SJCRH30 (cell line): ENCODE measurements around the gene POFUT1. TPM values are rescaled to one million over a fixed set of nuclear protein-coding genes. Genes with fewer than 3 reads are reported as not detected.
"Not testable (repeated sequence)": the region's sequence is repeated elsewhere in the genome, so short reads cannot be mapped to it uniquely, and the experiment has no call there.

Experiments used
- DNase-seq, 2 experiments: peaks; one replicate each; pipeline ENCODE4 v3.0.0-alpha.2; 2015 to 2020
- H3K27ac ChIP-seq: fragments of 250-450 bp; sonication (Bioruptor Pico); 2 replicates; pipeline ENCODE4 v1.5.1; 2020; ENCODE audit warnings: mild to moderate bottlenecking, moderate library complexity
- H3K27me3 ChIP-seq: fragments of 250-450 bp; sonication (Bioruptor Pico); 2 replicates; pipeline ENCODE4 v1.5.1; 2020; ENCODE audit warnings: mild to moderate bottlenecking, moderate library complexity
- H3K36me3 ChIP-seq: fragments of 250-450 bp; sonication (Bioruptor Pico); 2 replicates; pipeline ENCODE4 v1.5.1; 2020; ENCODE audit warnings: mild to moderate bottlenecking, moderate library complexity
- H3K4me1 ChIP-seq: fragments of 250-450 bp; sonication (Bioruptor Pico); 2 replicates; pipeline ENCODE4 v1.5.1; 2020; ENCODE audit warnings: mild to moderate bottlenecking, moderate library complexity
- H3K4me3 ChIP-seq: fragments of 250-450 bp; sonication (Bioruptor Pico); 2 replicates; pipeline ENCODE4 v1.5.1; 2020; ENCODE audit warnings: mild to moderate bottlenecking, moderate library complexity
- H3K9me3 ChIP-seq: fragments of 250-450 bp; sonication (Bioruptor Pico); replicated peaks from 2 replicates; pipeline ENCODE4 v1.5.1; 2020; ENCODE audit warnings: mild to moderate bottlenecking, moderate library complexity
- total RNA-seq: library from RNA; depleted of rRNA; stranded (reverse); fragments of >200 nt; shearing (Covaris generic); gene quantifications from 2 replicates; pipeline ENCODE4 v1.2.3, GENCODE V29; 2014; rRNA removed

POFUT1 gene
- 63.0 and 66.6 TPM in 2 replicates for total RNA-seq

DNA sequence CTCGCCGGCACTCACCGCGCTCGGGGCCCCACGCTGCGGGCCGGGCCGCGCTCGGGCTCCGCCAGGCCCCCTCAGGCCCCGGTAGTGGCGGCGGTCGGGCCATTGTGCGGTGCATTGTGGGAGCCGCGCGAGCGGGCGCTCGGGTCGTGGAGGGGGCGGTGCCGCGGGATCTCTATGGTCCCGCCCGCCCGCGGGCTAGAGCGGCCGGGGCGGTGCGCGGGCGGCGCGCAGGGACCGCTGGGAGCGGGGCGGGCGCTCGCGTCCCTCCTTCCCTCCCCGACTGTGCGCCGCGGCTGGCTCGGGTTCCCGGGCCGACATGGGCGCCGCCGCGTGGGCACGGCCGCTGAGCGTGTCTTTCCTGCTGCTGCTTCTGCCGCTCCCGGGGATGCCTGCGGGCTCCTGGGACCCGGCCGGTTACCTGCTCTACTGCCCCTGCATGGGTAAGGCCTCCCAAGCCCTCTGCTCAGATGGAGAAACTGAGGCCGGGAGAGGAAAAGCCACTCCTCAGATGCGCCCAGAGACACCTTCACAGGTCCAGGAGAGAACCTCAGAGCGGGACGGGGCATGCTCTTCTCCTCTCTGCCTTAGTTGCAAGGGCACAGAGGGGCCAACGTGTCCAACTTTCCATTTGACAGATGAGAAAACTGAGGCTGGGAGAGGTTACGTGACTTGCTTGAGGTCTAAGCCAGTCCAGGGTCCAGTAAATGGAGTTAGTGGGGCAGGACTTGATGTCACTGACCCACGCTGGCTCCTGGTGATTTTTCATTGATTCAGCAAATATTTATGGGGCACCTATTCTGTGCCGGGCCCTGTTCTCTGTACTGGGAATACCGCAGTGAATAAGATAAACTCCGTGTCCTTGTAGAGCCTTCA lies at the start of gene POFUT1, which contains the start of gene PLAGL2:
POFUT1 (plus strand) TSS at position 255 of the 873 bp plus-strand sequence; CDS start at position 317, 62 bp downstream.
PLAGL2 (minus strand) TSS at position 118 of the 873 bp plus-strand sequence. CDS start 5,565 bp downstream, outside the sequence.
- Histone ChIP-seq H3K9me3 (no peaks in the 10 kb centered on the region), H3K36me3 (peaks cover 22% of the 10 kb centered on the region; the same call in 1 of the 2 replicates), H3K27me3 (no peaks in the 10 kb centered on the region), H3K27ac (peak within 1 kb of the TSS; percentile 66), H3K4me3 (peak within 1 kb of the TSS; percentile 95), H3K4me1 (peaks cover 29% of the 10 kb centered on the region)
- DNase-seq: peak; percentile 90 to 94

DNA sequence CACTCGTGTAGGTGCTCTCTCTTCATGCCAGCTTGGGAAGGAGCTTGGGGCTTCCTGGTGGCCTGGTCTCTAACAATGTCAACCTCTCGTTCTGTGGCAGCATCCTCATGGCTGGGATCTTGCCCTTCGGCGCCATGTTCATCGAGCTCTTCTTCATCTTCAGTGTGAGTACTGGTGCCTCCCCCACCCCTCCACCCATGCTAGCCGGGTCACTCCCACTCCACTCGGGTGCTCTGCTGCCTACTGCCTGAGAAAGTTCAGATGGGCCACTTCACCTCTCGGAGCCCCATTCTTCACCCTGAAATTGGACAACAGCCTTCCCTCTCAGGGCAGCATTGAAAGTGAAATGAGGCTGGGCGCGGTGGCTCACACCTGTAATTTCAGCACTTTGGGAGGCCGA lies 49.3 kb upstream of the POFUT1 start:
- Histone ChIP-seq H3K9me3 (no peaks in the 10 kb centered on the region), H3K27me3 (no peaks in the 10 kb centered on the region), H3K4me3 (no peak overlapping the region), H3K4me1 (peaks cover 6% of the 10 kb centered on the region; the same call in 1 of the 2 replicates), H3K36me3 (peaks cover 48% of the 10 kb centered on the region), H3K27ac (no peak overlapping the region)
- DNase-seq: no peak

DNA sequence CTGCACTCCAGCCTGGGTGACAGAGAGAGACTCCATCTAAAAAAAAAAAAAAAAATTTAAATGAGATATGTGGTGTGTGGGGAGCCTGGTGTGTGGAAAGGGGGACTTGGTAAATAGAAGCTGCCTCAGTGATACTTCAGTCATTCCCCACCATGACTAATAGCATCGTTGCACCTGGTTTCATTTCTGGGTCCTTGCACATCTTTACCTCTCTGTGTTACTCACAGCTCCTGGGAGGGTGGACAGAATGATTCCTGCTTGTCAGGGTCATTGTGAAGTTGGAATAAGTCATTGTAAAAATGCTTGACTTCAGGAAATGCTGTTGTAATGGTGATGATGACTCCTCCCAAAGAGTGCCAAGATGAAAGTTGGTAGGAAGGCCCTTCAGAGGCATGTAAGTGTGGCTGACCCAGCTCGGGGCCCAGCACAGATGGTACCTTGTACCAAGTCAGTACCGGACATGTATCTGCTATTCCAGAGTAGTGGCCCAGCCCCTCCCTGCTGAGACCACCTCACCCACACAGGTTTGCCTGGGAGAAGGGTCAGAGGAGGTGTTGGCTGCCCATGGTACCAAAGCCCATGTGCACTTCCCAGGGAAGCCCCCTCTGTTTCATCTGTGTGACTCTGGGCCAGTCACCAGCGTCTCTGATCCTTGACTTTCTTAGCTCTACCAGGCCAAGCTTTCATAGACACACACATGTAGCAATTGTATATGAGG lies 48.6 kb upstream of the POFUT1 start:
- peaks cover 43% of the 10 kb centered on the region for H3K36me3 ChIP-seq
- DNase-seq: no peak
- peaks cover 6% of the 10 kb centered on the region; the same call in 1 of the 2 replicates for H3K4me1 ChIP-seq

DNA sequence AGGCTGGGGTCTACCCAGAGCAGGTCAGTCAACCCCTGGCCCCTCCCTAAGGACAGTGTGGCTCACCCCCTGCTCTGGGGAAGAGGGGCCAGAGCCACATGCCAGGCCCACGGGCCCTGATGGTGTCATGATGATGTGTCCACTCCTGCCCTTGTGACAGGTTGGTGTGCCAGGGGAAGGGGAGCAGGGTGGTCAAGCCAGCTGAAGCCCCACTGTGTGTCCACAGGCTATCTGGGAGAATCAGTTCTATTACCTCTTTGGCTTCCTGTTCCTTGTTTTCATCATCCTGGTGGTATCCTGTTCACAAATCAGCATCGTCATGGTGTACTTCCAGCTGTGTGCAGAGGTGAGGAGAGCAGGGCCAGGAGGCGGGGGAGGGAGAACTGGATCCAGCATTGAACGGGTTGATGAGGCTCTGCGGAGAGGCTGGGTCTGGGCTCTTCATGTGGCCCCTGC lies 47.9 kb upstream of the POFUT1 start:
- Histone ChIP-seq H3K36me3 (peaks cover 43% of the 10 kb centered on the region), H3K4me1 (peaks cover 6% of the 10 kb centered on the region; the same call in 1 of the 2 replicates), H3K9me3 (no peaks in the 10 kb centered on the region), H3K27ac (no peak overlapping the region), H3K4me3 (no peak overlapping the region), H3K27me3 (no peaks in the 10 kb centered on the region)
- no peak for DNase-seq

More for the DNA sequence above, 48.6 kb upstream of the POFUT1 start:
- no peaks in the 10 kb centered on the region for H3K9me3 ChIP-seq
- H3K27me3 ChIP-seq: no peaks in the 10 kb centered on the region
- H3K4me3 ChIP-seq: no peak overlapping the region
- H3K27ac ChIP-seq: no peak overlapping the region

DNA sequence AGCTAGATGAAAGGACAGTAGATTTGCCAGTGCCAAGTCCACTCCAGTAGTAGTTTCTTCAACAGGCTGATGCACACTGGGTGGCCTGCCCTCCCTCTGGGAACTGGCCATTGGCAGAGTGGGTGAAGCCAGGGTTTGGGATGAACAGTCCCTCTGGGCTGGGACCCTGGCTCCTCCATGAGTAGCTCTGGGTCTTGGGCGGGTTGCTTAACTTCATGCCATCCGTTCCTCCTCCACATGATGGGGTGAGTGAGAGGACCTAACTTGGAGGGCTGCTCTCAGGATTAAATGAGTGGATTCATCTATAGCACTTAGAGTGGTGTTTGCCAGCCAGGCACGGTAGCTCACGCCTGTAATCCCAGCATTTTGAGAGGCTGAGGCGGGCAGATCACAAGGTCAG lies 47.3 kb upstream of the POFUT1 start:
- Histone ChIP-seq H3K4me1 (peaks cover 6% of the 10 kb centered on the region; the same call in 1 of the 2 replicates), H3K36me3 (peaks cover 43% of the 10 kb centered on the region), H3K4me3 (no peak overlapping the region), H3K27ac (no peak overlapping the region), H3K9me3 (no peaks in the 10 kb centered on the region), H3K27me3 (no peaks in the 10 kb centered on the region)
- DNase-seq: no peak

DNA sequence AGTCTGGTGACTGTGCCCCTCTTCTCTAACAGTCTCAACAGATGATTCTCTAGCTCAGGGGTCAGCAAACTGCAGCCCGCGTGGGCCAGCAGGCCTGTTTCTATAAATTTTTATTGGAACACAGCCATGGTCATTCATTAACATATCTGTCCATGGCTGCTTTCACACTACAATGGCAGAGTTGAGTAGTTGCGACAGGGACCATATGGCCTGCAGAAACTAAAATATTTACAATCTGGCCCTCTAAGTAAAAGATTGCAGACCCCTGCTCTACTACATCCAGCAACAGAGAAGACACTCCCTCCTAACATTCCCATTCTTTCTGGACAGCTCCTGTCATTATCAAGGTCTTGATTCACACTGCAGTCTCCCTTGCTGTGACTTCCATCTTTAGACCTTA lies 45.3 kb upstream of the POFUT1 start:
- H3K36me3 ChIP-seq: peaks cover 52% of the 10 kb centered on the region
- no peaks in the 10 kb centered on the region for H3K4me1 ChIP-seq
- no peaks in the 10 kb centered on the region for H3K27me3 ChIP-seq
- no peak overlapping the region for H3K4me3 ChIP-seq
- H3K27ac ChIP-seq: no peak overlapping the region
- H3K9me3 ChIP-seq: no peaks in the 10 kb centered on the region
- no peak for DNase-seq

DNA sequence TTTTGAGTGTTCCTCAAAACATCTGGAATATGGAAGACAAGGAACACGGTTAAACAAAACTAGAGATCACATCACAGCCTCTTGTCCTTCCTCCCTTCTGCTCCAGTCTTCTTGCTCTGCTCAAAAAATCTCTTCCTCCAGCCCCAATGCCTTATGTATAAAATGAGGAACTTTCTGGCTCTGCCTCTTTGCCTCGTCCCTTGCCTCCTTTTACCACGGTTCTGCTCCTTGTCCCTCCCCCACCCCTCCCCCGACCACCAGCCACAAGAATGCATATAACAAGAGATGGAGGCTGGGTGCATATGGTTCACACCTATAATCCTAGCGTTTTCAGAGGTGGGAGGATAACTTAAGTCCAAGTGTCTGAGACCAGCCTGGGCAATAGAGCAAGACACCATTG lies 43.7 kb upstream of the POFUT1 start:
- DNase-seq: no peak
- Histone ChIP-seq H3K9me3 (no peaks in the 10 kb centered on the region), H3K36me3 (peaks cover 47% of the 10 kb centered on the region)

DNA sequence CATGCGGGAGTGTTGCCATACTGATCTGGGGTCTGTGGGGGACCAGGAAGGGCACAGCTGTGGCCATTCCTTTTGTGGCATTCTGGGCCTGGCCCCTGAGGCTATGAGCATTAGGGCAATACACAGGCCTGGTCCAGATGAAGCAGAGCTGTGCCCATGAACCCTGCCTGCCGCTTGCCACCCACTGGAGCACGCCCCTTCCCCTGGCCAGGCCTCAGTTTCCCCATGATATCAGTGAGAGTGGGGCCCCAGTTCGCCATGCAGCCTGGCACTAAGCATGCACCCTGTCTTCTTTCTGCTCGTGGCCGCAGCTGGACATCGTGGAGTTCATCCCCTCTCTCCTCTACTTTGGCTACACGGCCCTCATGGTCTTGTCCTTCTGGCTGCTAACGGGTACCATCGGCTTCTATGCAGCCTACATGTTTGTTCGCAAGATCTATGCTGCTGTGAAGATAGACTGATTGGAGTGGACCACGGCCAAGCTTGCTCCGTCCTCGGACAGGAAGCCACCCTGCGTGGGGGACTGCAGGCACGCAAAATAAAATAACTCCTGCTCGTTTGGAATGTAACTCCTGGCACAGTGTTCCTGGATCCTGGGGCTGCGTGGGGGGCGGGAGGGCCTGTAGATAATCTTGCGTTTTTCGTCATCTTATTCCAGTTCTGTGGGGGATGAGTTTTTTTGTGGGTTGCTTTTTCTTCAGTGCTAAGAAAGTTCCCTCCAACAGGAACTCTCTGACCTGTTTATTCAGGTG lies 42.5 kb upstream of the POFUT1 start:
- Histone ChIP-seq H3K27me3 (no peaks in the 10 kb centered on the region), H3K27ac (no peak overlapping the region), H3K4me1 (peaks cover 8% of the 10 kb centered on the region), H3K9me3 (no peaks in the 10 kb centered on the region), H3K4me3 (no peak overlapping the region), H3K36me3 (peaks cover 35% of the 10 kb centered on the region)
- DNase-seq: no peak

More for the DNA sequence above, 43.7 kb upstream of the POFUT1 start:
- Histone ChIP-seq H3K27ac (no peak overlapping the region), H3K27me3 (no peaks in the 10 kb centered on the region), H3K4me3 (no peak overlapping the region), H3K4me1 (peaks cover 8% of the 10 kb centered on the region)

DNA sequence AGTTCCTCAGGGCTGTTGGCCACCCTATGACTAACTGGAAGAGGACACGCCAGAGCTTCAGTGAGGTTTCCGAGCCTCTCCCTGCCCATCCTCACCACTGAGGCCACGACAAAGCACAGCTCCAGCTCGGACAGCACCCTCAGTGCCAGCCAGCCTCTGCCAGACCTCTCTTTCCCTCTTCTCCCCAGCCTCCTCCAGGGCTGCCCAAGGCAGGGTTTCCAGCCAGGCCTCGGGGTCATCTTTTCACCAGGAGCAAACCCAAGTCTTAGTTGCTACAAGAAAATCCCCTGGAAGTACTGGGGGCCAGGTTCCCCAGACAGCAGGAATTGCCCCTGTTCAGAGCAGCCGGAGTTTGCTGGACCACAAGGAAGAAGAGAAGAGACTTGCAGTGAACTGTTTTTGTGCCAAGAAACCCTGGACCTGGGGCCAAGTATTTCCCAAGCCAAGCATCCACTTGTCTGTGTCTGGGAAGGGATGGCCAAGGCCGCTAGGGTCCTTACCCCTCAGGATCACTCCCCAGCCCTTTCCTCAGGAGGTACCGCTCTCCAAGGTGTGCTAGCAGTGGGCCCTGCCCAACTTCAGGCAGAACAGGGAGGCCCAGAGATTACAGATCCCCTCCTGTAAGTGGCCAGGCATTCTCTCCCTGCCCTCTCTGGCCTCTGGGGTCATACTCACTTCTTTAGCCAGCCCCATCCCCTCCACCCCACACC lies 41.7 kb upstream of the POFUT1 start:
- no peaks in the 10 kb centered on the region for H3K27me3 ChIP-seq
- H3K27ac ChIP-seq: no peak overlapping the region
- no peaks in the 10 kb centered on the region for H3K9me3 ChIP-seq
- peaks cover 31% of the 10 kb centered on the region for H3K36me3 ChIP-seq
- H3K4me1 ChIP-seq: peaks cover 8% of the 10 kb centered on the region
- H3K4me3 ChIP-seq: no peak overlapping the region
- no peak for DNase-seq

DNA sequence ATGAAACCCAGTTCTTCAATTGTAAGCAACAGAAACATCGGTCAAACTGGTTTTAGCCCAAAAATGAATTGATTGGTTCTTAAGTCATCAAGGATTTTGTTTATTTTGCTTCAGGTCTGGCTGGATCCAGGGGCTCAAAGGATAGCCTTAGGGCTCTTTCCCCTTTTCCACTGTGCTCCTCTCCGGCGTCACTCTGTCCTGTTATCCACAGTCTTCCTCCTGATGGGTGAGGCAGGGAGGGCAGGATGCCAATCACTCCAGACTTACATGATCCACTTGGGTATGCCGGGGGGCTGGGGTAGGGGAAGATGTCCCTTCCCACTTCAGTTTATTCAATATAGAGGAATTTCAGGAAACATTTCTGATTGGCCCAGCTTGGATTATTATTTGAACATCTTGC lies 40.1 kb upstream of the POFUT1 start:
- Histone ChIP-seq H3K27me3 (no peaks in the 10 kb centered on the region), H3K4me3 (no peak overlapping the region), H3K4me1 (peaks cover 8% of the 10 kb centered on the region), H3K9me3 (no peaks in the 10 kb centered on the region), H3K36me3 (peaks cover 15% of the 10 kb centered on the region), H3K27ac (no peak overlapping the region)
- no peak for DNase-seq

DNA sequence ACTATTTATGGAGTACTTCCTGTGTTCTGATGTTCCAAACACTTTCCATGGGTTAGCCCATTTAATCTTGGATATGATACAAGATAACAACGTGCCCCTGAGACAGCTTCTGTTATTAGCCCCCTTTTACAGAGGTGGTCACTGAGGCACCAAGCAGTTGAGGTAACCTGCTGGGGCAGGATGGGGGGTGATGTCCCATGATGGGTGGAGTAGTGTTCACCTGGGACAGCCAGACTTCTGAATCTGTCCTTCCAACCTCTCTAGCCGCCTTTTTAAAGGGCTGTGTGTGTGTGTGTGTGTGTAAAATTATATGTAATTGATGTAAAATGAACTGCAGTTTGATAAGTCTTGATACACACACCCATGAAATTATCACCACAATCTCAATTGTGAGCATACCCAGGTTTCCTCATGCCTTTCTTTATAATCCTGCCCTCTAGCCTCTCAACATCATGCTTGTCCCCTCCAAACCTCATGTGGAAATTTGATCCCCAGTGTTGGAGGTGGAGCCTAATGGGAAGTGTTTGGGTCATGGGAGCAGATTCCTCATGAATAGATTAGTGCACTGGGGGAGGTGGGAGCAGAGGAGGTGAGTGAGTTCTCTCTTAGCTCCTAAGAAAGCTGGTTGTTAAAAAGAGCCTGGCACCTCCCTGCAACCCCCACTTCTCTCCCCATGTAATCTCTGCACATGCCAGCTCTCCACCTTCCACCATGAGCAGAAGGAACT lies 39.3 kb upstream of the POFUT1 start:
- H3K4me3 ChIP-seq: no peak overlapping the region
- no peaks in the 10 kb centered on the region for H3K9me3 ChIP-seq
- no peaks in the 10 kb centered on the region for H3K27me3 ChIP-seq
- peaks cover 11% of the 10 kb centered on the region; the same call in 1 of the 2 replicates for H3K36me3 ChIP-seq
- H3K4me1 ChIP-seq: peaks cover 8% of the 10 kb centered on the region
- no peak overlapping the region for H3K27ac ChIP-seq
- DNase-seq: peak; percentile 33 to 70

DNA sequence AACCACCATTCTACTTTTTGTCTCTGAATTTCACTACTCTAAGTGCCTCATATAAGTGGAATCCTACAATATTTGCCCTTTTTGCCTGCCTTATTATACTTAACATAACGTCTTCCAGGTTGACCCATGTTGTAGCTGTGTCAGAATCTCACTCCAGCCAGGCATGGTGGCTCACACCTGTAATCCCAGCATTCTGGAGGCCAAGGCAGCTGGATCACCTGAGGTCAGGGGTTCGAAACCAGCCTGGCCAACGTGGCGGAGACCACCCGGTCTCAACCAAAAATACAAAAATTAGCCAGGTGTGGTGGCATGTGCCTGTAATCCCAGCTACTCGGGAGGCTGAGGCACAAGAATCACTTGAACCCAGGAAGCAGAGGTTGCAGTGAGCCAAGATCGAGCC lies 30.0 kb upstream of the POFUT1 start:
- H3K27ac ChIP-seq, DNase-seq: not testable (repeated sequence)

DNA sequence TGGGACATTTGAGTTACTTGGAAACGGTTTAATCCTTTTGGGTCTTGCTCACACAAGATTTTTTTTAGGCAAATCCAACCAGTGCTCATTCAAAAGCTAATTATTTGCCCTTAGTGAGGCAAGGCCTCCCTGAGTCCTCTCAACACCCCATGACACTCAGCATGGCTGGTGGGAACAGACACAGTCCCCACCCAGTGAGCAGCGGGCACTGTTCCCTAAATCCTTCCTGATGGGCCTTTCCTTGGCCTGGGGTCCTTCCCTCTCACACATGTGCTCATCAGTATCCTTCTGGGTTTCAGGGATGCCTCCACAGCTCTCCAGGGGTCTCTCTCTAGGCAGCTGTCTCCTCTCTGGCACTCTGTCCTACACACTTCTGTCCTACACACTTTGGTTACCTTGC lies 28.2 kb upstream of the POFUT1 start:
- Histone ChIP-seq H3K4me3 (no peak overlapping the region), H3K36me3 (no peaks in the 10 kb centered on the region), H3K9me3 (no peaks in the 10 kb centered on the region), H3K4me1 (no peaks in the 10 kb centered on the region), H3K27me3 (no peaks in the 10 kb centered on the region), H3K27ac (no peak overlapping the region)
- DNase-seq: no peak

More for the DNA sequence above, 30.0 kb upstream of the POFUT1 start:
- H3K4me3 ChIP-seq, H3K27me3 ChIP-seq, H3K9me3 ChIP-seq, H3K36me3 ChIP-seq, H3K4me1 ChIP-seq: not testable (repeated sequence)
